ENCODE results near the gene C3orf38.

DNA sequence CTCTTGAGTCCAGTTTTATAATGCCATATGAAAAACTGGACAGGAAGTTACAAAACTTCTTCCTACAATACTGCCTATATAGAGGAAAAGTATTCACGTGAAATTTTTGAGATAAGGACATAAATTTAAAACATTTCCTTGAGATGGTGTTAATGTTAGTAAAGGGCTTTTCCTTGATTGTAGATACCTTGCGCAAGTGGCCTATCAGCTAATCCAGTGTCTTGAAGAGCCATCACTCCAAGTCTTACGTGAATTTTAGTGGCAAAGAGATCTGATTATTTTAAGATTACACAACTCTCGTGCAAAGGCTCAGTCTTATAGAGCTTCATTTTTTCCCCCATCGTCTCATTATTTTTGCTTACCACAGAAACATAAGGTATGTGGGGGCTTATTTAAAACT, 18.4 kb downstream of the C3orf38 start:
- TF ChIP-seq YY1 (IDR thresholded peaks at IDR 0.05; ENCODE audit: insufficient read depth, insufficient read length) = no peak
- TF ChIP-seq ZNF274 (IDR thresholded peaks at IDR 0.05; ENCODE audit: low read depth, low read length) = no peak
